Measurements from ENCODE around the gene MIB1.

- no peak for TF ChIP-seq CTCF (IDR thresholded peaks at IDR 0.05)
- no peak for TF ChIP-seq ZFX (IDR thresholded peaks at IDR 0.05; ENCODE audit: borderline replicate concordance)
Measured at GRCh38 chr18:21725201-21725600, 15.4 kb upstream of the MIB1 start.

All from 22Rv1 (cell line).